MM.1S (cell line): ENCODE data around the gene RERE.

Source experiments
- CTCF ChIP-seq: fragments of 300-600 bp; sonication (generic); IDR thresholded peaks from 2 replicates; pipeline ENCODE4 v1.5.1; 2016; ENCODE audit warnings: antibody characterized with exemption, low read length, mixed read lengths
- EZH2 ChIP-seq: fragments of 300-600 bp; sonication (generic); optimal IDR thresholded peaks from 2 replicates; pipeline ENCODE3; 2017; ENCODE audit warnings: low read depth, mild to moderate bottlenecking, antibody characterized with exemption, low read length, mixed read lengths
- EZH2phosphoT487 ChIP-seq: fragments of 300-600 bp; sonication (generic); IDR thresholded peaks from 2 replicates; pipeline ENCODE4 v1.6.1; 2018; ENCODE audit warnings: antibody characterized with exemption, low read length

- no peak for TF ChIP-seq CTCF
- no peak for TF ChIP-seq EZH2
- TF ChIP-seq EZH2phosphoT487 = no peak
These were observed 48.8 kb upstream of the RERE start for GRCh38 chr1:8866173-8866791.
